ENCODE data around the gene FCMR. TPM values are rescaled to one million over a fixed set of nuclear protein-coding genes. Genes with fewer than 3 reads are reported as not detected.

The FCMR gene
- total and polyA plus RNA-seq, 8 donors: 1.4 to 6.7 (median 2.6) TPM

DNA sequence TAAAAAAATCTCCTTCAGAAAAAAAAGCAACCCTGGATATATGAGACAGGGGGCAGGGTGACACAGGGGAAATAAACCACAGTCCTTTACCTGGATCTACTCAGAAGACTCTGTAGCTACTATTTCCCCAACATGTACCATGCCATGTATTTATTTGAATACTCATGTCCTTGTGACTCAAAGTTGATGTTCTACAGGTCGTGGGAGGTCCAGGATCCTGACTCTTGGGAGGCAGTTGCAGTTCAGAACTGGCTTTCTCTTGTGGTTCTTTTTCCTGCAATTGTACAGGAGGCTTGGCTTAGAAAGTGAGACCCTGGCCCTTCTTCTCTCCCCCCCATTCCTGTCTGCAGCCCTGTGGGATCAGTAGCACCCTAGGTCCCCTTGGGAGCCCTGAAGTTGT lies 30.3 kb downstream of the FCMR start:
- ATAC-seq (no peak), DNase-seq (no peak)
- Histone ChIP-seq H3K27ac (no peak overlapping the region), H3K27me3 (no peaks in the 10 kb centered on the region), H3K36me3 (no peaks in the 10 kb centered on the region), H3K4me3 (no peak overlapping the region), H3K9me3 (no peaks in the 10 kb centered on the region), H3K4me1 (peaks cover 10 to 15% of the 10 kb centered on the region in 2 donors)
- intact Hi-C loops (cut with DNase I): no loop called here
- TF ChIP-seq CTCF (IDR thresholded peaks at IDR 0.05): no peak

GRCh38 chr1:206890125-206891060 lies 31.3 kb downstream of the FCMR start:
- intact Hi-C loops (cut with DNase I): no loop called here
- Histone ChIP-seq H3K4me1 (peaks cover 5 to 15% of the 10 kb centered on the region in 2 donors), H3K9me3 (no peaks in the 10 kb centered on the region), H3K27me3 (no peaks in the 10 kb centered on the region), H3K4me3 (no peak overlapping the region), H3K27ac (no peak overlapping the region), H3K36me3 (no peaks in the 10 kb centered on the region)
- ATAC-seq: peak; percentile 47
- DNase-seq: peak in 1 of 4 donors; percentile 63
- no peak for TF ChIP-seq CTCF (IDR thresholded peaks at IDR 0.05)

DNA sequence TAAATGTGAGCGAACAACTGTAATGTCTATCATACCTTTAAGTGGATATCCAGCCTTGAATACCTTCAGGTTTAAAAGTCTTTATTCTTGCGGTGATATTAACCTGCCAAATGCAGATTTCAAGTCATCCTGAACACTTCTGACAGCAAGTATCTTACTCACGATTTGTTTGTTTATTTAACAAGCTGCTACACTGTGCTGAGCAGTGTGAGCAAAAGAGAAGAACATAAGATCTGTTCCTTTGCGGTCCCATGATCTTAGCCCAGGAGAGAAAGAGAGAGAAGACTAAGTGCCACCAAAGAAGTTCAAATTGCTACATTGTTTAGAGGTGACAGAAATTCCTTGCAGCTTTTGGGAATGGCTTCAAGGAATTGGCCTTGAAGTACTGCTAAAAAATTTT lies 34.0 kb downstream of the FCMR start:
- ATAC-seq: peak; percentile 24
- Histone ChIP-seq H3K4me3 (no peak overlapping the region), H3K36me3 (no peaks in the 10 kb centered on the region), H3K27me3 (no peaks in the 10 kb centered on the region), H3K9me3 (no peaks in the 10 kb centered on the region), H3K27ac (no peak overlapping the region), H3K4me1 (peaks cover 5 to 15% of the 10 kb centered on the region in 2 donors)
- DNase-seq: no peak
- TF ChIP-seq CTCF (IDR thresholded peaks at IDR 0.05): no peak
- intact Hi-C loops (cut with DNase I): no loop called here

DNA sequence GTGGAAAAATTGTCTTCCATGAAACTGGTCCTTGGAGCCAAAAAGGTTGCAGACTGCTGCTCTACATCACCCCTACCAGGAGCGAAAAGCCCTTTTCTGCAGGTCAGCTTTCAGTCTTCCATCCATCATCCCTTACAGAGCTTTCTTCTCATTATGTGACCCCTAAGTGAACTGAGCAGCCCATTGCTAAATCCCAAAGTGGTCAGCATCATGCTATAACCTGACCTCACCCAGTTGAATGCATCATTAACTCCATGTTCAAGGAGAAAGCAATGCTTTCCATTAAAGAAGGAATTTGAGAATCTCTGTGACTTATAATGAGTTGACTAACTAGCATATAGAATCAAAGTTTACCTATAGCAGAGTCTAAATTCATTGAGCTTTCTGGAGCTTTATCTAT lies 34.9 kb downstream of the FCMR start:
- no peak for ATAC-seq
- intact Hi-C loops (cut with DNase I): no loop called here

More for the DNA sequence above, 34.9 kb downstream of the FCMR start:
- Histone ChIP-seq H3K9me3 (no peaks in the 10 kb centered on the region), H3K36me3 (no peaks in the 10 kb centered on the region), H3K27me3 (no peaks in the 10 kb centered on the region), H3K27ac (no peak overlapping the region), H3K4me3 (no peak overlapping the region), H3K4me1 (peaks cover 5 to 15% of the 10 kb centered on the region in 2 donors)
- DNase-seq: no peak
- TF ChIP-seq CTCF (IDR thresholded peaks at IDR 0.05): no peak

Data from left lung (tissue), 10 donors.